CD4-positive, alpha-beta T cell treated with Interleukin-4 for 4 hours (primary cell): ENCODE data around the gene SF3A1.

ENCODE experiments used
- DNase-seq: peaks from one replicate; pipeline ENCODE4 v3.0.0-alpha.2; 2020

The SF3A1 gene

GRCh38 chr22:30297991-30298701 is 58.5 kb downstream of the SF3A1 start:
- no peak for DNase-seq

- DNase-seq: no peak
Measured at GRCh38 chr22:30297276-30297990, 59.3 kb downstream of the SF3A1 start.

DNA sequence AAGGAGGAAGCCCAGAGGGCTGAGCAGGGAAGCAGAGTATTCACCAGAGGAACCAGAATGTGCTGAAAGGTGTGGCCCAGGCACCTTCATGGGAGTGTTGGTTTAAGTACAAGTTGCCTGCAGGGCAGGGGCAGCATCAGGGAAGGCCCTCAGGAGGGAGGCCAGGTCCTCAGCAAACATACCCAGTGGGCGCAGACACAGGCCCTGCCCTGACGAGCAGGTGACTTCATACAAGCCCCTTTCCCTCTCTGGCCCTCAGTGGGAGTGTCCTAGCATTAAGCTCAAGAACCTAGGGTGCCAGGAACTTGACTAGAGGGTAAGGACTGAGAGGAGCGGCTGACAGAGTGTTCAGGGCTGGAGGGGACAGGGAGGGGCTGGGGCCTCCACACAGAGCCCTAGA is 59.9 kb downstream of the SF3A1 start:
- no peak for DNase-seq

DNA sequence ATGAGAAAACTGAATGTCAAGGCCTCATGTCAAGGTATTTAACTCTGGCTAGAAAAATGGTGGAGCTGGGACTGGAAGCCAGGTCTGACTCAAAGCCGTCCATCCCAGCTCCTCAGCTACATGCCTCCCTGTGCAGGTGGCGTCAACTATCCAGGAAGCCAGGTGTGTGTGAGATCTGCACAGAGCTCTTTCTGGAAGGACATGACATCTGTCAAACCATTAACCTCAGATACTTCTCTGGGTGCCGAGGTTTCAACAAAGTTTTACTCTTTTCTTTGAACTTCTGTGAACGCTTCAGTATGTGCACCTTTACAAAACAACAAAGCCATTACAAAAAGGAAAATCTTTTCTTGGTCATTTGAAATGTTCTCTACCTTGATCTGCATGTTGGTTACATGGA is 60.4 kb downstream of the SF3A1 start:
- DNase-seq: no peak

DNA sequence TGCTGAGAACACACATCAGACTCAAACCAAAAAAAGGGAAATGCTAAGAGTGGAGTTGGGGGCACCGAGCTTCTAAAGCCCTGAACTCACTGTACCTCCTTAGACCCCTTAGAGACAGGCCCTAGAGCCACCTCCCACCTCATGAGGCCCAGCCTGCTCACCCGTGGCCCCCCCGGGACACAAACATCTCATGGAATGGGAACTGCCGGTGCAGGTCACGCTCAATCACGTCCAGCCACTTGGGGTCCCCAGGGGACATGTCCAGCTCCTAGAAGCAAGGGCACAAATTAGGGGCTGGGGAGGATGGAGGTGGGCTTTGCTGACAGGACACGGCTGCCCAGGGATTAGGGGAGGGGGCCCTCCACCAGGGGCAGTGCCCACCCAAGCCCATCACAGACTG is 61.1 kb downstream of the SF3A1 start:
- no peak for DNase-seq

GRCh38 chr22:30294830-30295229 is 61.9 kb downstream of the SF3A1 start:
- no peak for DNase-seq

GRCh38 chr22:30294066-30294465 is 62.6 kb downstream of the SF3A1 start:
- no peak for DNase-seq

DNA sequence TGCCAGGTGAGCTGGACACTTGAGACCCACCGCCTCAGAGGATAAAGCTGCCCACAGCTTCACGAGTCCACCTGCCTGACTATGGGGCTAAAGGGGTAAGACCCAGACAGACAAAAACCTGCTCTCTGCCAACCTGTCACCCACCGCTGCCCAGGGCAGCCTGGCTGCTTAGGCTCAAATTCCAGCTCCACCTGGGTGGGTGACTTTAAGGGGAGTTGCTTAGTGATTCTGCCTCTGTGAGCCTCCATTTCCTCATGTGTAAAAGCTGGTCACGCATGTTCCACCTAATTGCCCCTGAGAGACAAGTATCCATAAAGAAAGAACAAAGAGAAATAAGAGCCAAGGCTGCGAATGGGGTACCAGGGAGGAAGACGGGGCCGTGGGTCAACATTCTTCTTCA is 63.7 kb downstream of the SF3A1 start:
- no peak for DNase-seq

- DNase-seq: no peak
Measured at GRCh38 chr22:30292069-30292970, 64.4 kb downstream of the SF3A1 start.

DNA sequence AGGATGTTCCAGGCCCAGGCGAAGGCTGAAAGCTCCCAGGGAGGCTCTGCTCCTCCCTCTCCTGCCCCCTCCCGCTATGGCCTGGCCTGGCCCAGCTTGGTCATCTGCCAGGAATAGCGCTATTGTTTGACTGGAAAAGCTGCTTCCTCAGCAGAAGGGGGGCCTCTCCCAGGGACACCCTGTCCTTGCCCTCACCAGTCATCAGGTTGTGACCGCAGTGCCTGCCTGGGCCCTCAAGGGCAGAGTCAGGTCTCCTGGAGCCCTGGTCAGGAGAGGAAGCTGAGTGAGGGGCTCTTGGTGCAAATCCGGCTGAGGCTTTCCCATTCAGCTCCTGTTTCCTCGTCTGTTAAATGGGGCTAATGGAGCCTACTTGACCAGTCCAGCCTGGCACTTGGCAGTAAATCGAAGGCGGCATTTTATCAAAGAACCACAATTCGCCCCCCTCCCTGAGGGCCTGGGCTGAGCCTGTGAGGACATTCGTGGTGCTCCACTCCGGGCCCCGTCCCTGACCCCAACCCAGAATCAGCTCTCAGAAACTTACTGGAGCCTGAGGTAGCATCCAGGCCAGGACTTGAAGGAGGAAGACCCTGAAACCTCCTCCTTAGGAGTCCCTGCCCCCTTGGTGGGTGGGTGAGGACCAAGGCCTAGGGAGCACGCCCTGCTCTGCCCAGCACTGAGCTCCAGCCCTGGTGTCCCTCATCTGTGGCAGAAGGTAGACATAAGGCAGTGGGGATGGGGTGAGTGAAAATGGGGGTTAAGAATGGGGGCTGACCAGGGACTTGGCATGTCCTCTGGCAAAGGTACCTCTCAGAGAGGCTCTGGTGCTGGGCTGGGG is 65.4 kb downstream of the SF3A1 start:
- DNase-seq: no peak

- no peak for DNase-seq
Measured at GRCh38 chr22:30290342-30291057, 66.2 kb downstream of the SF3A1 start.

- DNase-seq: peak; percentile 30
Measured at GRCh38 chr22:30289980-30290313, 66.7 kb downstream of the SF3A1 start.

DNA sequence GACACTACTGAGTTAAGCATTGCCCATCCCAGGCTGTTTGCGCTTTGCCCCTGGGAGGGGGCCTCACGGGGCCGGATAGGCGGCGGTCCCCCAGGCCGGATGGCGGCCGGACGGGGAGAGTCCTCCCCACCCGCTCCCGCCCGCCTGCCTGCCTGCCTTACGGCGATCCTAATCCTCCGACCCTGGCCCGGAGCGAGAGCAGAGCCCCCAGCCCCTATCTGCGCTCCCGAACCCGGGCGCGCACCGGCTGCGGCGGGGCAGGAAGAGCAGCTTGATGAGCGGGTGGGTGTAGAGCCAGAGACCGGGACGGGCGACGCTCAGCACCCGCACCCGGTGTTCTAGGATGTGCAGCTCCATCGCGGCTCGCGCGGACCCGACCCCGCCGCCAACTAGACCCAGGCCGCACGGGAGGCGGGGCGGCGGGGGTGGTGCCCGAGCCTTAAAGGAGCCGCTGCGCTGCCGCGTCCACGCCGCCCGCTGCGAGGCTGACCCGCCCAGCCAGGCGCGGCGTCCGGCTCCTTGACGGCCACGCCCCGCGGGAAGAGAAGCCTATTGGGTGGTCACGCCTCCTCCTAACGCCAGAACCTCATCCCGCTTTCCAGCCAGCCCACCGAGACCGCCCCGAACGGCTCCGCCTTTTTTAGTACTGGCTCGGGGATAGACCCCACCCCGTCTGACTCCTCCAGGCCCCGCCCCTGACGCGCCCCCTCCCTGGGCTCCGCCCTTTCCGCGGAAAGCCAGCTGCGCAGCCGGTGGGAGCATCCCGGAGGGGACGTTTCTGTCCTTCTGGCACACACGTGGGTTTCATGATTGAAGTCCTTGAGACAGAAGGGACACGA is 67.3 kb downstream of the SF3A1 start, which contains the start of gene CASTOR1:
Gene CASTOR1, minus strand, starts transcription at position 365 of the 839 bp plus-strand sequence. Its CDS starts 8 bp downstream, at position 357.
- DNase-seq: peak; percentile 90

DNA sequence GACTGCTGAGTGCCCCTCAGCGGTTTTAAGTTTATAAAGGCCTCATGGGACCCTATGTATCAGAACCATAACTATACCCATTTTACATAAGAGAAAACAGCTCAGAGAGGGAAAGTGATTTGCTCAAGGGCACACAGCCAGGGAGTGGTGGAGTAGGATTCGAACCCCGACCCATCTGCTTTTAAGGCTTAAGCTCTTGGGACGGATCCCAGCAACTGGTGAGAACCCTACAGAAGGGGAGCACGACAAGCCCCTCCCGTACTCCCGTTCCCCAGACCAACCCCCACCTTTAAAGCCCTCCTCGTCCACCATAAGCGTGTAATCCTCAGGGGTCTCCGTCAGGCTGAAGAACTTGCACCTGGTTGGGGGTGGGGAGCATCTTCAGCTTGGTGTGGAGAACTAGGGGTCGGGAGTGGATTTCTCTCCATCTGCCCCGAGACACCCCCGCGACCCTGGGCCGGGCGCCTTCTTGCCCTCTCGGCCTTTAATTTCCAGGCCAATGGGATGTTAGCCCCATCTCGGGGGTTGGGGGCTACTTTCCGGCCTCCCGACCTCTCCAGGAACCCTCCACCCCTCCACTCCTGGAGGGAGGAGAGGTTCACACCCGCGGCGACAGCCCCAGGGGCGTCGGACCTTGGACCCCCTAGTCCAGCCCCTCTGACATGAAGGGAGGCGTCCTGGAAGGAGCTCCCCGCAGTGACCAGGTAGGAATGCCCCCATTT is 68.1 kb downstream of the SF3A1 start:
- no peak for DNase-seq

GRCh38 chr22:30287648-30288418 is 68.9 kb downstream of the SF3A1 start:
- DNase-seq: peak; percentile 88

GRCh38 chr22:30286813-30287647 is 69.7 kb downstream of the SF3A1 start:
- peak; percentile 73 for DNase-seq

- DNase-seq: no peak
Measured at GRCh38 chr22:30286331-30286730, 70.4 kb downstream of the SF3A1 start.

DNA sequence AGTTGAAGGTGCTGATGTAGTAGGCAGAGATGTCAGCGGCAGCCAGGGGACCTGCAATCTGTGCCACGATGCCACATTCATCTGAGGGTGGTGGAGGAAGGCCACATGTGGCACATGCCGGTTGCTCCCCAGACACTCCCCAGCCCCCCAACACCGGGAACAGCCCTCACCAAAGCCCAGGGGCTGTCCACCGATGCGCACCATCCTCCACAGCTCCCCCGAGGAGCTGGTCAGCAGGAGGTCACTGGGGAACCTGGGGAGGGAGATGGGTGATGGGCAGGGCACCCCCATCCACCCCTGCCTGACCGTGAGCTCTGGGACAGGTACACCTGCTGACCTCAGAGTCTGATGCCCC is 70.9 kb downstream of the SF3A1 start:
- DNase-seq: no peak
